HEK293T (cell line): ENCODE results near the gene PCBP3.

Experiments
- CTCF ChIA-PET: fragments of 350-600 bp; formaldehyde crosslinking; extraction: SDS; loops from one replicate; lab custom pipeline; 2021; ENCODE audit warnings: antibody characterized with exemption, inconsistent platforms; lab: Yijun Ruan, JAX
- POLR2A ChIA-PET: fragments of 350-600 bp; formaldehyde crosslinking; extraction: SDS; loops from one replicate; lab custom pipeline; 2020; ENCODE audit warnings: antibody characterized with exemption, inconsistent platforms; lab: Yijun Ruan, JAX
- DNase-seq: peaks from one replicate; pipeline ENCODE4 v3.0.0; 2012; ENCODE audit warnings: mixed read lengths; ENCODE audit errors: extremely low spot score
- ARNT ChIP-seq: fragments of 450-650 bp; IDR thresholded peaks from 2 replicates; pipeline ENCODE4 v1.6.1; 2017; ENCODE audit warnings: mild to moderate bottlenecking
- BHLHE40 ChIP-seq: fragments of 450-650 bp; IDR thresholded peaks from 2 replicates; pipeline ENCODE4 v1.6.1; 2016; ENCODE audit warnings: mild to moderate bottlenecking, moderate library complexity, borderline replicate concordance
- CTBP1 ChIP-seq: fragments of 450-650 bp; IDR thresholded peaks from 2 replicates; pipeline ENCODE4 v1.6.1; 2016; ENCODE audit warnings: borderline replicate concordance
- ELF4 ChIP-seq: fragments of 450-650 bp; IDR thresholded peaks from 2 replicates; pipeline ENCODE4 v1.6.1; 2017; ENCODE audit warnings: antibody characterized with exemption
- FOXA1 ChIP-seq: fragments of 450-650 bp; IDR thresholded peaks from 2 replicates; pipeline ENCODE4 v1.6.1; 2016; ENCODE audit warnings: mild to moderate bottlenecking
- FOXK2 ChIP-seq: fragments of 450-650 bp; IDR thresholded peaks from 2 replicates; pipeline ENCODE4 v1.6.1; 2016; ENCODE audit warnings: mild to moderate bottlenecking
- FOXM1 ChIP-seq: fragments of 450-650 bp; IDR thresholded peaks from 2 replicates; pipeline ENCODE4 v1.6.1; 2017; ENCODE audit warnings: mild to moderate bottlenecking, borderline replicate concordance
- HDGF ChIP-seq: fragments of 450-650 bp; IDR thresholded peaks from 2 replicates; pipeline ENCODE4 v1.6.1; 2017; ENCODE audit warnings: antibody characterized with exemption, borderline replicate concordance
- L3MBTL2 ChIP-seq: fragments of 450-650 bp; conservative IDR thresholded peaks from 2 replicates; pipeline ENCODE4 v1.6.1; 2016; ENCODE audit warnings: mild to moderate bottlenecking
- LEF1 ChIP-seq: fragments of 450-650 bp; IDR thresholded peaks from 2 replicates; pipeline ENCODE4 v1.6.1; 2017; ENCODE audit warnings: mild to moderate bottlenecking, borderline replicate concordance
- NFRKB ChIP-seq: fragments of 450-650 bp; IDR thresholded peaks from 2 replicates; pipeline ENCODE4 v1.6.1; 2016; ENCODE audit warnings: mild to moderate bottlenecking, moderate library complexity
- SP1 ChIP-seq: fragments of 450-650 bp; IDR thresholded peaks from 2 replicates; pipeline ENCODE4 v1.6.1; 2017
- SUZ12 ChIP-seq: fragments of 450-650 bp; IDR thresholded peaks from 2 replicates; pipeline ENCODE4 v1.6.1; 2016; ENCODE audit warnings: mild to moderate bottlenecking
- TARDBP ChIP-seq: fragments of 450-650 bp; IDR thresholded peaks from 2 replicates; pipeline ENCODE4 v1.6.1; 2016
- ZNF384 ChIP-seq: fragments of 450-650 bp; IDR thresholded peaks from 2 replicates; pipeline ENCODE4 v1.6.1; 2016
- TF ChIP-seq, protein P1 (sequence below): fragments of 450-650 bp; IDR thresholded peaks from 2 replicates; pipeline ENCODE4 v1.6.1; 2016

The PCBP3 gene

DNA sequence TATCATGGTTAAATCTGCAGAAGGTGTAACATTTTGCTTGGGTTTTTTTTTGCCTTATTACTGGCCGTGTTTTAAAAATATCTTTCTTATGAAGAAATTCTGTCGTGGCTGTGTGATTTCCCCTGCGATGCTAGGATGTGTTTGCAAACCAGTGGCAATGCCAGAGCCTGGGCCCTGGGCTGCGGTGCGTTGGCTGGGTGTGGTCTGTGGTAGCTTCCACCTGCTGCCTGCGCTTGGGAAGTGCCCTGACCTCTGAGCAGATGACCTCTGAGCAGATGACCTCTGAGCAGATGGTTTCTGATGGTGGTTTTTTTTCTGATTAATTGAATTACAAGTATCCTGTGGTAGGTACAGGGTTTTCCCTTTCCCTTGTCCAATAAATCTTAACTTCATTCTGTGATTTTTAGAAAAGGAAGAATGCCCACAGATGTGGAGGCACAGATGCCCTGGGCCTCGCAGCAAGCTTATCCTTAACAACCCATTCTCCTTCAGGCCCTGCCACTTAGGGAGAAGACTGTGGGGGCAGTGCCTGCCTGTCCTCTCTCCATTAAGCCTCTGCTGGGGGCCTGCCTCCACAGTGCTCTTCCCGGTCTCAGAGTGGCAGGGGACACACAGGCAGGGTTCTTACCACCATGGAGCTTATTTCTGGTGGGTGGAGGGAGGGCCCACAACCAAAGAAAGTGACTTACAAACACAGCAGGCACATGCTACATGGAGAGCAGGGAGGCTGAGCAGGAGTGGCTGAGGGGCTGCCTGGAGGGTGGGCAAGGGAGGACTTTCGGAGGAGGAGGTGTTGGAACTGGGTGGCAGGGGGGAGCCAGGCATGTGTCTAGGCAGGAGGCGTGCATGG is 81.7 kb downstream of the PCBP3 start:
- ChIA-PET POLR2A (no interaction called here), CTCF (interaction anchor here (0.7 kb wide), 1 partner anchor 170 kb away, joined by 3 read pairs; no protein-coding TSS in a partner anchor)

DNA sequence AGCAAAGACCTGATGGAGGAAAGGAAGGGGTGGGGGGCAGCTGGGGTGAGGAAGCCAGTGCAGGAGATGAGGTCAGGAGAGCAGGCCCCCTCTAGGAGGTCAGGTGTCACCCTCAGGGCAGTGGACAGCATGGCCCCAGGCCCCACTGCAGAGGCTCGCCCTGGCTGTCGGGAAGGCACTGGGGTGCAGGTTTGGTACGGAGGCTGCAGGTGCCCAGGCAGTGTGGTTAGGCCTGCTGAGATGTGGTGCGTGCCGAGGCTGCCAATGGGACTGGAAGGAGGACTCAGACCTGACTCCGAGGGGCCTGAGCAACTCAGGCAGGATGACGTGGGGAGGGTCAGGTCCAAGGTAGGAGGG is 82.3 kb downstream of the PCBP3 start:
- ChIA-PET CTCF (no interaction called here), POLR2A (no interaction called here)
- TF ChIP-seq HDGF (no peak), FOXK2 (no peak), TARDBP (no peak), SUZ12 (no peak), L3MBTL2 (no peak), LEF1 (no peak), ELF4 (no peak), FOXM1 (no peak)
- DNase-seq, result no peak

More for the DNA sequence above, 81.7 kb downstream of the PCBP3 start:
- TF ChIP-seq SUZ12 (no peak), TARDBP (no peak), HDGF (no peak), L3MBTL2 (no peak), ELF4 (no peak), NFRKB (no peak), FOXM1 (no peak), ARNT (no peak), ZNF384 (no peak), FOXK2 (no peak), SP1 (no peak), BHLHE40 (no peak), CTBP1 (no peak), FOXA1 (no peak)
- TF ChIP-seq, protein P1, sequence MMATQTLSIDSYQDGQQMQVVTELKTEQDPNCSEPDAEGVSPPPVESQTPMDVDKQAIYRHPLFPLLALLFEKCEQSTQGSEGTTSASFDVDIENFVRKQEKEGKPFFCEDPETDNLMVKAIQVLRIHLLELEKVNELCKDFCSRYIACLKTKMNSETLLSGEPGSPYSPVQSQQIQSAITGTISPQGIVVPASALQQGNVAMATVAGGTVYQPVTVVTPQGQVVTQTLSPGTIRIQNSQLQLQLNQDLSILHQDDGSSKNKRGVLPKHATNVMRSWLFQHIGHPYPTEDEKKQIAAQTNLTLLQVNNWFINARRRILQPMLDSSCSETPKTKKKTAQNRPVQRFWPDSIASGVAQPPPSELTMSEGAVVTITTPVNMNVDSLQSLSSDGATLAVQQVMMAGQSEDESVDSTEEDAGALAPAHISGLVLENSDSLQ, result no peak
- DNase-seq, result no peak

DNA sequence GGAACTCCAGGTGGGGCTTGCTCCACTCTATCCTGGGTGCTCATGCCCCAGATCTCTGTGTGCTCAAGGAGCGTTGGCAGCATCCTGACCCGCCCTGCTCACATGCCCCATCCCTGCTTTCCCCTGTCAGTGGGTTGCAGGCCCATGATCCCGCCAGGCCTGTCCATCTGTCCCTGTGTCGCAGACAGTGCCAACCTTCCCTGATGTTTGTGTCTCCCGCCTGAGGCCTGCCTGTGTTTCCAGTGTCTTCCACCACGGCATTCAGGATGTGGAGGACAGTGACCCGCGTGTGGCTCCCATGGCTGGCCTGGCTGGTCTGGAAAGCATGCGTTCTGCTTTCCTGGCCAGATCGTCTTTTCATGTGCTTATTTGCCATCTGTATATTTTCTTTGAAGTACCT is 82.9 kb downstream of the PCBP3 start:
- TF ChIP-seq NFRKB, result no peak
- TF ChIP-seq L3MBTL2, result no peak
- ChIA-PET CTCF (no interaction called here), POLR2A (no interaction called here)
- DNase-seq, result no peak

DNA sequence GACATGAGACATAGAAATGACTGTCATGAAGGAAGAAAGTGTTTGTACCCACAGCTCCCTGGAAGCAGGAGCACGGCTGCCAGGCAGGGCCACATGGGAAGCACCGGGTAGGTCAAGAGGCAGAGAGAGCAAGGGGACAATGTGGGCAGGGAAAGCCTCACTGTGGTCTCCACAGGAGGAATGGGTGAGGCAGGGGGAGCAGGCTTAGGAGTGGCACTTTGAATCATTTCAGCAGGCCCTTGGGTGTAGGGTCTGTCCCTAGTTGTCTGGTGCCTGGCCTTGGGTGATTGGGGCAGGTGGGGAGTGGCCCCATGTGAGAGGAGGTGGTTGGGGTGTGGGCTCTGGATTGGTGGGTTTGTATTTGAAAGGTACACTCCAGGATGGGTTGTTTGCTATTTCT is 83.9 kb downstream of the PCBP3 start:
- CTCF ChIA-PET, result no interaction called here
- no peak for DNase-seq
- TF ChIP-seq FOXK2, result no peak
- no peak for TF ChIP-seq FOXA1
- TF ChIP-seq TARDBP, result no peak
- no peak for TF ChIP-seq CTBP1
- no peak for TF ChIP-seq L3MBTL2
- POLR2A ChIA-PET, result no interaction called here

DNA sequence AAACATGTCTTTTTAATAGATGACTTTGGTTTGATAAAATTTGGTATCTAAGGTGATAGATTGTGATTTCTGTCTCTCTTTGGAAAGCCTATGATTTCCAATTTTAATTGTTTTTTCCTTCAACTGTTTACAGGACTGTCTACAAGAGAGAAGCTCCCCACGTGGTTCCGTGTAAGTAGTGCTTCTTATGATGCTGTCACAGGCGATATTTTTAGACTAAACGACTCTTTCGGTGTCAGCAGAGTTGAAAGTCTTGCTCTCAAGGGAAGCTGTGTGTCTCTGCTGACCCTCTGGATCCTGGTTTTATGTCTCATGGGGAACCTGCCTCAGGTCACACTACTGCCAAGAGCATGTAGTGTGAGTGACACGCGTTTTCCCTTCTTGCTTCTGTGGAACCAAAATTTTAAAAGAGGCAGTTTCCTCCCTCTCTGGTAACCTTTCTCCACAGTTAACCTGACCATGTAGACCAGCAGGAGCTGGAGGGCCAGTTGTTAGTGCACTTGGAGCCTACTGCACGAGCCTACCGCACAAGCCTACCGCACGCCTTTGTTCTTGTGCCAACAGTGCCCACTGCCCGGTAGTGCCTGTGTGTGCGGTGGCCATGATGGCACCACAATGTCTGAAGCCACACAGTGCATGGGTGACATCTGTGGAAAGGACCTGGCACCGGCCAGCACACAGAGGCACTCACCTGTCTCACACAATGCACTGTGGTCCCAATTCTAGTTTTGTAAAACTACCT is 91.9 kb downstream of the PCBP3 start:
- TF ChIP-seq ARNT (no peak), CTBP1 (no peak), FOXA1 (no peak), ELF4 (no peak), SP1 (no peak), NFRKB (no peak), L3MBTL2 (no peak), FOXK2 (no peak), LEF1 (no peak)
- TF ChIP-seq, protein P1, result no peak
- POLR2A ChIA-PET, result no interaction called here
- CTCF ChIA-PET, result interaction anchor here (0.6 kb wide), 1 partner anchor 10 kb away, joined by 3 read pairs; no protein-coding TSS in a partner anchor
- DNase-seq, result no peak

DNA sequence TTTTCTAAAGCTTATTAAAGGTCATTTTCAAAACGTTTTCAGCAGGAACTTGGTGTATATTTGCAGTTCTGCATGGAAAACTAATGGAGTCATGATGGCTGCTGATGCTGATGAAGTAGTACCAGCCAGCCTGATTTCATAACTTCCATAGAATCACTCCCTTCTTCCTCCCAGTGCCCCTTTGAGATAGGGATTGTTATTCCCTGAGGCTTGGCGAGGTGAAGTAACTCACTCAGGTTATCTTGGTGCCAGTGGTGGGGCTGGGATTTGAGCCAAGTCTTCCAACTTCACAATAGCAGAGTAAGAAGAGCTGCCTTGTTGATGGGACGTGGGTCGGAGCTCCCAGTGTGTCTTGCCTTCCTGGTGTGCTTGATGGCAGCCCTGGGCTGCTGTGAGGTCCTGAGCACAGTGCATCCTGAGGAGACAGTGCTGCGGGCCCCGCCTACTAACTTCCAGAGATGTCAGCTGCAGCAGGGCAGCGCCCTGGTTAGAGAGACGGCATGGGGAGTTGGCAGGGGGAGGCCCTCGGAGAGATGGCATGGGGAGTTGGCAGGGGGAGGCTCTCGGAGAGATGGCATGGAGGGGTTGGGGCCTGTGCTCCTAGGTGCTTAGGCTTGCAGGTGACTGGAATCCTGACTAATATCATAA is 92.6 kb downstream of the PCBP3 start:
- DNase-seq, result no peak
- no peak for TF ChIP-seq ZNF384
- no peak for TF ChIP-seq SP1
- TF ChIP-seq FOXM1, result no peak
- TF ChIP-seq SUZ12, result no peak
- no peak for TF ChIP-seq LEF1
- TF ChIP-seq FOXA1, result no peak
- no peak for TF ChIP-seq HDGF
- TF ChIP-seq ELF4, result no peak
- no peak for TF ChIP-seq L3MBTL2
- no peak for TF ChIP-seq NFRKB
- TF ChIP-seq TARDBP, result no peak
- no peak for TF ChIP-seq CTBP1
- TF ChIP-seq, protein P1, result no peak
- no peak for TF ChIP-seq FOXK2
- no peak for TF ChIP-seq BHLHE40
- TF ChIP-seq ARNT, result no peak
- CTCF ChIA-PET, result no interaction called here
- POLR2A ChIA-PET, result no interaction called here
